ENCODE results near the gene TIA1. TPM values are rescaled to one million over a fixed set of nuclear protein-coding genes. Genes with fewer than 3 reads are reported as not detected.
"Not testable (repeated sequence)": the region's sequence is repeated elsewhere in the genome, so short reads cannot be mapped to it uniquely, and the experiment has no call there.

The TIA1 gene
- total RNA-seq, 4 donors from 2014 or later, result 38.1 to 170 (median 53.9) TPM

- DNase-seq (ENCODE audit: low spot score) (no peak), ATAC-seq (ENCODE audit: low FRiP score) (no peak)
- TF ChIP-seq CTCF (IDR thresholded peaks at IDR 0.05), result no peak
These were observed 5.9 kb downstream of the TIA1 start for GRCh38 chr2:70242552-70242951.

GRCh38 chr2:70241340-70241739 lies 7.1 kb downstream of the TIA1 start:
- no peak for TF ChIP-seq CTCF (IDR thresholded peaks at IDR 0.05)
- ATAC-seq (ENCODE audit: low FRiP score) (no peak), DNase-seq (ENCODE audit: low spot score) (no peak)

GRCh38 chr2:70240599-70240998 lies 7.8 kb downstream of the TIA1 start:
- ATAC-seq (ENCODE audit: low FRiP score) (no peak), DNase-seq (ENCODE audit: low spot score) (no peak)
- no peak for TF ChIP-seq CTCF (IDR thresholded peaks at IDR 0.05)

GRCh38 chr2:70233926-70234325 lies 14.5 kb downstream of the TIA1 start:
- DNase-seq (ENCODE audit: low spot score) (no peak), ATAC-seq (ENCODE audit: low FRiP score) (no peak)
- no peak for TF ChIP-seq CTCF (IDR thresholded peaks at IDR 0.05)

GRCh38 chr2:70226781-70227180 lies 21.6 kb downstream of the TIA1 start:
- TF ChIP-seq CTCF (IDR thresholded peaks at IDR 0.05), result no peak
- ATAC-seq (ENCODE audit: low FRiP score) (no peak), DNase-seq (ENCODE audit: low spot score) (no peak)

- not testable (repeated sequence) for ATAC-seq (ENCODE audit: low FRiP score); DNase-seq (ENCODE audit: low spot score)
These were observed 25.1 kb downstream of the TIA1 start for GRCh38 chr2:70223305-70223704.

GRCh38 chr2:70214953-70215549 lies 33.4 kb downstream of the TIA1 start:
- no peak for ATAC-seq (ENCODE audit: low FRiP score)
- no peak for DNase-seq (ENCODE audit: low spot score)
- no peak for TF ChIP-seq CTCF (IDR thresholded peaks at IDR 0.05)
